GM19099 (cell line): Measurements from ENCODE around the gene ZNF148.

Experiments
- POLR2A ChIP-seq: IDR thresholded peaks from 3 replicates; pipeline ENCODE4 v1.6.1; 2011; ENCODE audit warnings: low read depth; ENCODE audit not compliant: insufficient read length; ENCODE audit errors: extremely low read depth

ZNF148 gene

DNA sequence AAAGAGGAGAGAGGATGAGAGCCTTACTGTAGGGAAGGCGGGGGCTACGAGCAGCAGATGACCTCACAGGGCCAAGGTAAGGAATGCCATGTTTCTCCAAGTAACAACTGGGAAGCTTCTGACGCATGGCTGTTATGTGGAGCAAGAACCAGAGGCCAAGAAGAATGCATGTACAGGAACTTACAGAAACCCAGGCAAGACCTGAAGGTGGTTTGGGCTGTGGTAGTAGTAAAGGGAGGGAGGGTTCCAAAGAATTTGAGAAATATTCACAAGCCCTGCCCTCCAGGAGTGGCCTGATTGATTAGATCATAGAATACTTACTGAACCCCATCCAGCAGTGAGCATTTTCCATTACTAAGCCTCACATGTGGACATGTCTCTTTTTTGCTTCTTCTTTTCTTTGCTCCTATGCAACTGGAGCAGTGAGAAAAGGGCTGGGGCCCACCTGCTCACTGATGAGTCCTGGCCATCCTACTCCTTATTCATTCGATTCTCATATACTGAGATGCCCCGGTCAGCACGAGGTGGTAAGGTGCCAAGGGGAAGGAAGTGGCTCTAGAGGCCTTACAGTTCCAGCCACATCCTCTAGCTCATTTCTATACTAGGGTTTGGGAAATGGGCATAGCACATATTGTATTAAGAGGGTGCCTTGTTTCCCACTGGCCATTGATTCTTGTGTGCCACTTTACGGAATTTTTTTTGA lies 154.2 kb downstream of the ZNF148 start:
- no peak for TF ChIP-seq POLR2A

DNA sequence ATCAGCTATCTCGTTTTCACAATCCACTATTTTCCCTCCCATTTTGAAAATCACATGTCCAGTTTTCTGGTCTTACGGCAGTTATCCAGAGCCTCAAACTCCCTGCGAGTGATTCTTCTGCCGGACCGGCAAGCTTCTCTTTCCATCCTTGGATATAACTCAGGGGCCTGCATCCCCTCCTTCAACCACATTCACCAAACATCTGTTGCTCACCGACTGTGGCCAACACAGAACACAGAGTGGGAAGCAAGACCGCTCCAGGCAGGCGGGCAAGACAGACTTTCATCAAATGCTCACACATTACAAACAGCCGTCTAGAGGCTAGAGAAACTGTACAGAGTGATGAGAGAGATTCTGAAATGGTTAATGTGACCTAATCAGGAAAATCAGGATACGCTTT lies 154.9 kb downstream of the ZNF148 start:
- no peak for TF ChIP-seq POLR2A

DNA sequence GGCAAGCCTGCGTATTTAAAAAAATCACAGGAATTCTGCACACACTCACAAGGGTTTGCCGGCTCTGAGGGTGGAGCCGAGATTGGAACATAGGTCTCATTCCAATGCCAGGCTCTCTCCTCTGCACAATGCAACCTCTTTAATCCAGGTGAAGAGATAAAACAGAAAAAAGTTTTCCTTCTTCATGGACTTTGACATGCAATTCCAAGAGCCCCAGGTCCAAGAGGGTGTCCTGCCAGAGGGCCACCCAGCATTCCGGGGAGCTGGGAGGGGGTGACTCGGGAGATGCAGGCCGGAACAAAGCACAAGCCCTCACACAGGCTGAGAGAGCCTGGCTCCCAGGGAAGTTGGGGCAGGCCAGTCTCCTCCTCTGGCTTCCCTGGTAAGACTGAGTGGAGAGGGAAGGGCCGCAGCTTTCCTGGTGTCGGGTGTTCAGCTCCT lies 155.8 kb downstream of the ZNF148 start:
- TF ChIP-seq POLR2A: no peak

DNA sequence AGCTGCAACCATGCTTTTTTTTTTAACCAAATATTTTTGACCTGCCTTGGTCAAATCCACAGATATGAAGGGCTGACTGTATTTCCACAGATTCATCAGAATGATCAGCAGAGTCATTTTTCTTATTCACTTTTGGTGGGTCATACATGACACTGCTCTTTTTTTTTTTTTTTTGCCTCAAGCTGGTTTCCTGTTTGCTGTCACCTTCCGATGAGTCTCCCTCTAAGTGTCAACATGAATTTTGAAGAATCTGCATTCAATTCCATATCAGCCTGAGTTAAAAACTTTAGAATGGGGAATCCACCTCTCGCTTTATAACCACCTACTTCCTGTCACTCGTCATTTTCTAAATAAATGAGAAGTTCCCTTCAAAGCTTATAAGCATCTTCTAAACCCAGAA lies 160.4 kb downstream of the ZNF148 start:
- TF ChIP-seq POLR2A: no peak

DNA sequence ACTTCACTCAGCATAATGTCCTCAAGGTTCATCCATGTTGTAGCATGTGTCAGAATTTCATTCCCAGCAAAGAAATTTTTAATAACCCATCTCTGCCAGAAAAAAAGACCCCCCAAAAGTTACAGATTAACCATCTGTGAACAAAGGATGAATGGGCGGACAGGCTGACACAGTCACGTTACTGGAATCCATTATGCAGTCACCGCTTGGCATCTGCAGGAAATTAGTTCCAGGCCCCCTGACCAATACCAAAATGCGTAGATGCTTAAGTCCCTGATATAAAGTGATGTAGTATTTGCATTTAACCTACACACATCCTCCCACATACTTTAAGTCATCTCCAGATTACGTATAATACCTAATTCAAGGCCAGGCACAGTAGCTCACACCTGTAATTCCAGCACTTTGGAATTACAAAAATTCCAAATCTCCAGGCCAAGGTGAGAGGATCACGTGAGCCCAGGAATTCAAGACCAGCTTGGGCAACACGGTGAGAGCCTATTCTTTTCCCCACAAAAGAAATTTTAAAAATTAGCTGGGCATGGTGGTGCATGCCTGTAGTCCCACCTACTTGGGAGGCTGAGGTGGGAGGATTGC lies 161.1 kb downstream of the ZNF148 start:
- TF ChIP-seq POLR2A: no peak

DNA sequence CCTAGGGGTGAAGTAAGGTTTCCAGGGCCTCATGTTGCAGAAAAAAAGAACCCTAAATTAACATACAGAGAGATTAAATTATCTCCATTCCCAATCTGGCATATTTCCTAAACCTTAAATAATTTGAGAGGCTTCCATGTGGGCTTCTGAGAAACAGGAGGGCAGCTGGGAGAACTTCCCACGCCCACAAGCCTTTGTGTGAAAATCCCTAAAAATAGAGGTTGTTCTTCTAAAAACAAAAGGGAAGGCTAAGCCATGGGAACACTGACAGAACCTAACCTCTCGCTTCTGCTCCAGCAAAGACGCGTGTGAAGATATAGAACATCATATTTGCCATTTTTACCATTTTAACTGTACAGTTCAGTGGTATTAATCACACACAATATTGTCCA lies 161.8 kb downstream of the ZNF148 start:
- TF ChIP-seq POLR2A: no peak

DNA sequence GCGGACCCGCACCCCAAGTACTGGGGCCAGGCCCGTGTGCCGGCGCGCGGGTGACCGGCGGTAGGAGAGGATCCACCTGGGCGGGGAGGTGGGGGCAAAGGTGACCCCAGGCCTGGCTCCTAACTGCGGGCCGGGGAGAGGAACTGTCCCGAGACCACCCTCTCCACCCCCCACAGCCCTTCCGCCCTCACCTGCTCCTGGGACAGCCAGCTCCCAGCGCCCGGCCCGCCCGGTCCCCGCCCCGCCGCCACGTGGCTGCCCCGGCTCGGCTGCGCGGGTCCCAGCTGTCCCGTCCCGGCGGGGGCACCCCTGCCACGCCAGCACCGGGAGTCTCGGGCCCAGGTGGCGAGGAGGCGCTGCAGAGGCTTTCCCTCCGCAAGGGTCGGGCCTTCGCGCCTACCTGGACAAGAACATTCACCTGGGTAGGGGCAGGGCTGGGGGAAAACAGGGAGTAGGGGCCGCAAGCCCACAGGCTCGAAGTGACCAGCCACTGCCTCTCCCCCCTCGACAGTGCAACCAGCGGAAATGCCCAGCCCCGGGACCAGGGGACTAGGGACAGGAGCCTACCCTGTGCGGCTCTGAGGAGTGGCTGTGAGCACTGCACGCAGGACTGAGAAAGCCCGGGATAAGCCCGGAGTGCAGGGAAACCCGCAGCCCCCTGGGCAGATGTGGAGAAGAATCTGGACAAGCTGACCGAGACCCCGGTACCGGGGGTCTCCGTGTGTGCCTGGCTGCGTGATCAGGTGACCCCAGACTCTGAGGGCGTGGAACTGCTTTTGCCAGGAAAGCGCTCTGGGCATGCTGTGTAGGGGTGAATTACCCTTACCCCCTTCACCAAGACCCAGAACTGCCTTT lies 162.4 kb downstream of the ZNF148 start, which contains the start of gene SLC12A8:
Gene SLC12A8, minus strand, starts transcription at position 240 of the 855 bp plus-strand sequence. CDS start 1,399 bp downstream, outside the sequence.
- peak; percentile 21 for TF ChIP-seq POLR2A

DNA sequence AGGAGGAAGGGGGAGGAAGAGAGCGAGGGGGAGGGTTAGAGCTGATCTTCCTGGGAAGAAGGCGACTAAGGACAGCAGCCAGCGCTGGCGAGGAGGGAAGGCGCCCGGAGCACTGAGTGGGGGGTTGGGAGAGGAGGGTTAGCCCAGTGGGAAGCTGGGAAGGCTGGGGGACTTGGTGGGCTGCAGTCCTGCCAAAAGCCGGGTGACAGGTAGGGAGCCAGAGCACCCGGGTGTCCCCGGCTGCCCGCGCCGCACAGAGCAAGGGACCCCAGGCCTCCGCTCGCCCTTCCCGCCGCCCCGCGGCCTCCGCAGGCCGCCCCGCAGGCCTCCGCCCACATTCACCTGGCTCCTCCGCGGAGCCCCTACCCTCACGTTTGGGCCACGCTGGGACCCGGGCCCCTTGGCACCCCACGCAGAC lies 163.0 kb downstream of the ZNF148 start:
- no peak for TF ChIP-seq POLR2A

DNA sequence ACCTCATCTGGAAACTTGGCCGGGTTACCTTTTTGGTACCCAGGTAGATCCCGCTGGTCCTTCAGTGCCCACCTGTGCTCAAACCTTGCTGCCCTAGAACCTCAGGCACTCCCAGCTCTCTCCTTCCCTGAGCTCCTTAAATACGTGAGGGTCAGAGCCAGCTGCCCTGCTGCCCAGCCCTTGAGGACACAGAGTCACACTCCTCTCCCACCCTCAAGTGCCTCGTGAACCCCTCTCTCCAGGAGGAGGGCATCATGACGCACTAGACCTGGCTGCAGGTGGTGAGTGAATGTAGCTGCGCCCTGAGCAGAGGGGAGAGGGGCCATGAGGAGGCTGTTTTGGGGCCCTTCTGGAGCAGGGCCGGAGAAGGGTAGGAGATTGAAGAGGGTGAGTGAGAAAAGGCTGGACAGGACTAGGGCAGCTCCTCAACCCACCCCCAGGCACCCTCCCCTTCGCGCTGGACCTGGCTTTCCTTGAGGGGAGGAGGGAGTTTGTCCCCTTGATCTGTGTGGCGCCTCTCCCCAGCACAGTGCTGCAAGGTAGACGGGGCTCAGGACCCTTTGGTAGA lies 163.5 kb downstream of the ZNF148 start:
- no peak for TF ChIP-seq POLR2A

DNA sequence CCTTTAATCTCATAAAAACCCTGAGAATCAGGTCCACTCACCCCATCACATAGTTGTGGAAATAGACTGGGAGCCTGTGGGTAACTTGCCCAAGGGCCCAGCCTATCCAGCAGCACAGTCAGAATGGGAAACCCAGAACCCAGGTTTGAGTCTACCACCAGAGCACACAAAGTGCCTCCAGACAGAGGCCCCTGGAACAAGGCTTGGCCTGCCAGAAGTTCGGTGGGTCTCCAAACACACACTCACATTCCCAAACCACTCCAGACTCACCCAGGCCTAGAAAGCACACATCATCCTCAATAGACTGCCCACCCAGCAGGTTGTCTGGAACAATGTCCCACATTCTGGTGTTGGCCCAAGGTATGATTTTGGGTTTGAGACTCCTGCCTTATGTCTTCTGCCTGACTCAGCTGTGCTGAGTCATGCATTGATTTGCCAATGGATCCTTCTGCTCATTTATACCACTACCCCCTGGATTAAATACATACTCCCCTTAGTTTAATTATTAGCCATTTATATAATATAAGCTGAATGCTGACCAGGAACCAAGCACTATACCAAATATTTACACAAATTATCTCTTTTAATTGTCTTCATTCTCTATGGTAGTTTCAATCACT lies 167.1 kb downstream of the ZNF148 start:
- no peak for TF ChIP-seq POLR2A

DNA sequence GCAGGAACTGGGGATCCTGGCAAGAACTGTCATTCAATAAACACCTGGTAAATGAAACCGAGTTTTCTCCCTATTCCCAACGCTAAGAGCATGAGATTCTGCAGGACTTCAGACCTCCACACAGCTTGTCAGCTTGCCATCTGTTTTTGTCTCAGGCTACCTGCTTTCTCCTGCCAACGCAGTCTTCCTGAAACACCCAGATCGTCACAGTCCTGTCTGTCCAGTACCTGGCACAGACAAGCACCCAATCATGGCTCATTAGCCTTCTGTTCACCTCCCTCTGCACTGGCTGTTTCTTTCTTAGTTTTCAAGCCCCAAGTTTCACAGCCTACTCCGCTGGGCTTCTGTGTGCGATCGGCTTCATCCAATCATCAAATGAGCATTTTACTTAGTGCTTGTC lies 167.6 kb downstream of the ZNF148 start:
- TF ChIP-seq POLR2A: no peak

DNA sequence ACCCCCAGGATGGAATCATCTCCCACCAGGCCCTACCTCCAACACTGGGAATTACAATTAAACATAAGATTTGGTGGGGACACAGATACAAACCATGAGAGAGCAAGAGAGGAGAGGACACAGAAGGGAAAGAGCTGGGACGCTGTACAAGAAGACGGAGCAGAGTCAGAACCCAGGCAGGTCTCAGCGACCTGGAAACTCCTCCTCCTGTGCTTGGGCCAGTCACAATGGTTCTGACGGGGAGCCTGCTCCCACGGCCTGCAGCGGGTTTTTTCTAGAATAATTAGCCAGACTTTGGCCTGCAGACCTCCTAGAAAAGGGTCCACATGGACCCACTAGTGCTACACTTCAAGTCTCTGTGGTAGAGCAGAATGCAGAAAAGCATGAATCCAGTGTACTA lies 168.2 kb downstream of the ZNF148 start:
- no peak for TF ChIP-seq POLR2A

DNA sequence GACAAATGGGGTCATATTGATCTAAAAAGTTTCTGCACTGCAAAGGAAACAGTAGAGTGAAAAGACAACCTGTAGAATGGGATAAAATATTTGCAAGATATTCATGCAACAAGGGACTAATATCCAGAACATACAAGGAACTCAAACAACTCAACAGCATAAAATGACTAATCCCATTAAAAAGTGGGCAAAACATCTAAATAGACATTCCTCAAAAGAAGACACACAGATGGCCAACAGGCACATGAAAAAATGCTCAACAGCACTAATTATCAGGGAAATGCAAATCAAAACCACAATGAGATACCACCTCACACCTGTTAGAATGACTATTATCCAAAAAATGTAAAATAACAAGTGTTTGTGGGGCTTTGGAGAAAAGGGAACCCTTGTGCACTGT lies 171.4 kb downstream of the ZNF148 start:
- TF ChIP-seq POLR2A: no peak

DNA sequence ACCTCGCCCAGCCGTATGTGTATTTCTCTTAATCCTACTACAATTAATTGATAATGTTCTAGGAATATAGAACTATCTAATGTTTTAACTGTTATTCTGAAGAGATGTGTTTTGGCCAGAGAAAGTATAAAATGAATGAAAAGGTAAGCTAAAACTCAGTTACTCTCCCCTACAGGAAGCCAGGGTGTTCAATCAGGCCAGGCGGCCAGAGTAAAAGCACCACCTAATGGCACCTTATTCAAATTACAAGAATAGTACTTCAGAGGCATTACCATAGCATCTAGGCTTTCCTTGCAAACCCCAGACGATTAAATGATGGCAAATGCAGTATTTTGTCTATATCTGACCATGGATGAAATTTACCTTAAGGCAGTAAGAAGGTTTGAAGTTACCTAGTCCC lies 172.9 kb downstream of the ZNF148 start:
- TF ChIP-seq POLR2A: no peak

DNA sequence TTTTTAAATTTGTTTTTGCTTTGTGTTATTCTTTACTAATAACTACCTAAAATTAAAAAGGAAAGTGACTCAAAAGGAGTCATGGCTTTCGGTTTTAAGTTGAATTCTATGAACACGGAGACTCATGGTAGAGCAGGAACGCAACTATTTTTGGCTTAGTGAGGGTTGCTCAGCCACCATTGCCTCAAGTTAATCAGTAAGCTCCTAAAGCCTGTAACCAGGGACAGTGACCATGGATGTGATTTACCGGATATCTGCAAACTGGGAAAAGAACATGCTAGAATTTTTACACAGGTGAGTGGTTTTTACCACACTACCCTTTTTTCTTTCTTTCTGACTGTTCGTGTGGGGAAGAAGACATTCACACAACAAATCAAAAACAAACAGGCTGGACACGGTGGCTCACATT lies 174.4 kb downstream of the ZNF148 start:
- no peak for TF ChIP-seq POLR2A
